ENCODE data around the gene SFRP2. TPM values are rescaled to one million over a fixed set of nuclear protein-coding genes. Genes with fewer than 3 reads are reported as not detected.

Gene SFRP2
- total RNA-seq, 1 experiment from 2014 or later, result 0.26 TPM

- H3K4me1 ChIP-seq (ENCODE audit: control insufficient read depth, insufficient read depth, low read length), result no peaks in the 10 kb centered on the region
- H3K27ac ChIP-seq (ENCODE audit: low read length), result no peak overlapping the region
- no peak for ATAC-seq
- no peak for DNase-seq (ENCODE audit: low read depth, low spot score)
- CTCF ChIA-PET, result no interaction called here
- no TSS peak for BruUV-seq (replicated peaks)
- intact Hi-C loops (cut with micrococcal nuclease; ENCODE audit: unreplicated experiment), result loop anchor here (10.0 kb wide), 1 partner anchor 221 kb away; no protein-coding TSS in a partner anchor
- no peaks in the 10 kb centered on the region for H3K9me3 ChIP-seq (ENCODE audit: control insufficient read depth, insufficient read depth, low read depth, low read length)
- TF ChIP-seq TCF7L2 (IDR thresholded peaks at IDR 0.05; ENCODE audit: low read depth, low read length), result 0 out of 2 replicates have a peak, but pooled peaks have one; percentile 13
- TF ChIP-seq POLR2AphosphoS5 (IDR thresholded peaks at IDR 0.05; ENCODE audit: low read depth, low read length), result no peak
- no peak for TF ChIP-seq CTCF (IDR thresholded peaks at IDR 0.05)
- POLR2A ChIA-PET, result no interaction called here
- in situ Hi-C loops (cut with HindIII; ENCODE audit: low pct_unique_long_range_greater_than_20kb, low sequenced_read_pairs), result no loop called here
- H3K27me3 ChIP-seq (ENCODE audit: control insufficient read depth, insufficient read depth, low read length), result peaks cover 7% of the 10 kb centered on the region
- no peak overlapping the region for H3K4me3 ChIP-seq (ENCODE audit: low read depth in 2 of 2, low read length in 2 of 2)
- no peaks in the 10 kb centered on the region; the same call in 1 of the 2 replicates for H3K36me3 ChIP-seq (ENCODE audit: control insufficient read depth, insufficient read depth, low read length)
Measured at GRCh38 chr4:153794006-153794405, 5.1 kb upstream of the SFRP2 start.

GRCh38 chr4:153792618-153793247 lies 3.9 kb upstream of the SFRP2 start:
- H3K27me3 ChIP-seq (ENCODE audit: control insufficient read depth, insufficient read depth, low read length), result peaks cover 7% of the 10 kb centered on the region

More at GRCh38 chr4:153792618-153793247, 3.9 kb upstream of the SFRP2 start:
- no peaks in the 10 kb centered on the region for H3K4me1 ChIP-seq (ENCODE audit: control insufficient read depth, insufficient read depth, low read length)
- intact Hi-C loops (cut with micrococcal nuclease; ENCODE audit: unreplicated experiment), result loop anchor here (10.0 kb wide), 1 partner anchor 222 kb away; no protein-coding TSS in a partner anchor
- DNase-seq (ENCODE audit: low read depth, low spot score), result no peak
- no peak overlapping the region for H3K4me3 ChIP-seq (ENCODE audit: low read depth in 2 of 2, low read length in 2 of 2)
- ATAC-seq, result no peak
- POLR2A ChIA-PET, result no interaction called here
- no TSS peak for BruUV-seq (replicated peaks)
- in situ Hi-C loops (cut with HindIII; ENCODE audit: low pct_unique_long_range_greater_than_20kb, low sequenced_read_pairs), result no loop called here
- no peaks in the 10 kb centered on the region; the same call in 1 of the 2 replicates for H3K36me3 ChIP-seq (ENCODE audit: control insufficient read depth, insufficient read depth, low read length)
- no peak overlapping the region for H3K27ac ChIP-seq (ENCODE audit: low read length)
- TF ChIP-seq, protein P1, sequence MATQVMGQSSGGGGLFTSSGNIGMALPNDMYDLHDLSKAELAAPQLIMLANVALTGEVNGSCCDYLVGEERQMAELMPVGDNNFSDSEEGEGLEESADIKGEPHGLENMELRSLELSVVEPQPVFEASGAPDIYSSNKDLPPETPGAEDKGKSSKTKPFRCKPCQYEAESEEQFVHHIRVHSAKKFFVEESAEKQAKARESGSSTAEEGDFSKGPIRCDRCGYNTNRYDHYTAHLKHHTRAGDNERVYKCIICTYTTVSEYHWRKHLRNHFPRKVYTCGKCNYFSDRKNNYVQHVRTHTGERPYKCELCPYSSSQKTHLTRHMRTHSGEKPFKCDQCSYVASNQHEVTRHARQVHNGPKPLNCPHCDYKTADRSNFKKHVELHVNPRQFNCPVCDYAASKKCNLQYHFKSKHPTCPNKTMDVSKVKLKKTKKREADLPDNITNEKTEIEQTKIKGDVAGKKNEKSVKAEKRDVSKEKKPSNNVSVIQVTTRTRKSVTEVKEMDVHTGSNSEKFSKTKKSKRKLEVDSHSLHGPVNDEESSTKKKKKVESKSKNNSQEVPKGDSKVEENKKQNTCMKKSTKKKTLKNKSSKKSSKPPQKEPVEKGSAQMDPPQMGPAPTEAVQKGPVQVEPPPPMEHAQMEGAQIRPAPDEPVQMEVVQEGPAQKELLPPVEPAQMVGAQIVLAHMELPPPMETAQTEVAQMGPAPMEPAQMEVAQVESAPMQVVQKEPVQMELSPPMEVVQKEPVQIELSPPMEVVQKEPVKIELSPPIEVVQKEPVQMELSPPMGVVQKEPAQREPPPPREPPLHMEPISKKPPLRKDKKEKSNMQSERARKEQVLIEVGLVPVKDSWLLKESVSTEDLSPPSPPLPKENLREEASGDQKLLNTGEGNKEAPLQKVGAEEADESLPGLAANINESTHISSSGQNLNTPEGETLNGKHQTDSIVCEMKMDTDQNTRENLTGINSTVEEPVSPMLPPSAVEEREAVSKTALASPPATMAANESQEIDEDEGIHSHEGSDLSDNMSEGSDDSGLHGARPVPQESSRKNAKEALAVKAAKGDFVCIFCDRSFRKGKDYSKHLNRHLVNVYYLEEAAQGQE (IDR thresholded peaks at IDR 0.05; ENCODE audit: insufficient read depth in 1 of 2, low read depth in 2 of 2, low read length in 1 of 2), result no peak
- TF ChIP-seq CTCF (IDR thresholded peaks at IDR 0.05) (0 out of 2 replicates have a peak, but pooled peaks have one; percentile 3), POLR2AphosphoS5 (IDR thresholded peaks at IDR 0.05; ENCODE audit: low read depth, low read length) (no peak)
- CTCF ChIA-PET, result no interaction called here
- no peaks in the 10 kb centered on the region for H3K9me3 ChIP-seq (ENCODE audit: control insufficient read depth, insufficient read depth, low read depth, low read length)
